H9 (cell line): Measurements from ENCODE around the gene SELENOH. TPM values are rescaled to one million over a fixed set of nuclear protein-coding genes. Genes with fewer than 3 reads are reported as not detected.

Experiments
- DNase-seq: peaks from one replicate; pipeline ENCODE4 v3.0.0-alpha.2; 2017
- H2AFZ ChIP-seq: one replicate; pipeline ENCODE4 v1.6.1; 2013; ENCODE audit warnings: mild to moderate bottlenecking, low read length, control low read depth, moderate library complexity
- H2AK5ac ChIP-seq: 2 replicates; pipeline ENCODE4 v1.6.1; 2013; ENCODE audit warnings: low read length, control low read depth, mixed read lengths; ENCODE audit not compliant: insufficient read length
- H2BK120ac ChIP-seq: one replicate; pipeline ENCODE4 v1.6.1; 2013; ENCODE audit warnings: low read depth, mild to moderate bottlenecking, low read length, control low read depth, inconsistent platforms; ENCODE audit not compliant: poor library complexity, severe bottlenecking
- H2BK12ac ChIP-seq: 2 replicates; pipeline ENCODE4 v1.6.1; 2013; ENCODE audit warnings: low read length, control low read depth, mixed read lengths, low read depth; ENCODE audit not compliant: insufficient read length
- H2BK15ac ChIP-seq: 2 replicates; pipeline ENCODE4 v1.6.1; 2013; ENCODE audit warnings: low read depth, low read length, control low read depth
- H2BK20ac ChIP-seq: one replicate; pipeline ENCODE4 v1.6.1; 2013; ENCODE audit warnings: low read depth, mild to moderate bottlenecking, low read length, control low read depth, inconsistent platforms; ENCODE audit not compliant: poor library complexity, severe bottlenecking
- H2BK5ac ChIP-seq: 2 replicates; pipeline ENCODE4 v1.6.1; 2013; ENCODE audit warnings: low read length, control low read depth, mixed read lengths; ENCODE audit not compliant: insufficient read length
- H3K14ac ChIP-seq: 2 replicates; pipeline ENCODE4 v1.6.1; 2013; ENCODE audit warnings: low read length, control low read depth; ENCODE audit not compliant: insufficient read depth
- H3K18ac ChIP-seq: 2 replicates; pipeline ENCODE4 v1.6.1; 2013; ENCODE audit warnings: low read depth, mild to moderate bottlenecking, mixed read lengths, low read length, control low read depth; ENCODE audit not compliant: insufficient read length
- H3K23ac ChIP-seq: 2 replicates; pipeline ENCODE4 v1.6.1; 2013; ENCODE audit warnings: low read length, control low read depth, mixed read lengths, low read depth; ENCODE audit not compliant: insufficient read length
- H3K23me2 ChIP-seq: 2 replicates; pipeline ENCODE4 v1.6.1; 2013; ENCODE audit warnings: low read depth, mild to moderate bottlenecking, mixed read lengths, low read length, control low read depth; ENCODE audit not compliant: insufficient read length, poor library complexity, severe bottlenecking
- H3K27ac ChIP-seq: 2 replicates; pipeline ENCODE4 v1.5.1; 2013; ENCODE audit warnings: low read length, control low read depth, mixed read lengths, low read depth; ENCODE audit not compliant: insufficient read length
- H3K27me3 ChIP-seq: 2 replicates; pipeline ENCODE4 v1.6.1; 2013; ENCODE audit warnings: low read length, control low read depth, inconsistent platforms; ENCODE audit not compliant: insufficient read depth
- H3K4ac ChIP-seq: 2 replicates; pipeline ENCODE4 v1.6.1; 2013; ENCODE audit warnings: low read depth, mild to moderate bottlenecking, control low read depth, inconsistent platforms, low read length, moderate library complexity
- H3K4me1 ChIP-seq: 2 replicates; pipeline ENCODE4 v1.6.1; 2013; ENCODE audit warnings: low read length, control low read depth, inconsistent platforms; ENCODE audit not compliant: insufficient read depth
- H3K4me2 ChIP-seq: 2 replicates; pipeline ENCODE4 v1.6.1; 2013; ENCODE audit warnings: low read length, control low read depth, mixed read lengths; ENCODE audit not compliant: insufficient read length, insufficient read depth
- H3K56ac ChIP-seq: 2 replicates; pipeline ENCODE4 v1.6.1; 2013; ENCODE audit warnings: low read depth, mild to moderate bottlenecking, mixed read lengths, low read length, control low read depth; ENCODE audit not compliant: insufficient read length
- H3K79me1 ChIP-seq: 2 replicates; pipeline ENCODE4 v1.6.1; 2013; ENCODE audit warnings: low read depth, mild to moderate bottlenecking, moderate library complexity, low read length, control low read depth, inconsistent platforms; ENCODE audit not compliant: insufficient read depth, poor library complexity, severe bottlenecking
- H3K79me2 ChIP-seq: 2 replicates; pipeline ENCODE4 v1.6.1; 2013; ENCODE audit warnings: low read length, control low read depth, inconsistent platforms; ENCODE audit not compliant: insufficient read depth
- H3K9ac ChIP-seq: 2 replicates; pipeline ENCODE4 v1.6.1; 2013; ENCODE audit warnings: low read length, control low read depth, mixed read lengths; ENCODE audit not compliant: insufficient read length; ENCODE audit errors: extremely low read depth
- H3K9me3 ChIP-seq: one replicate; pipeline ENCODE4 v1.6.1; 2013; ENCODE audit warnings: low read depth, low read length, inconsistent platforms; ENCODE audit not compliant: control insufficient read depth
- H3T11ph ChIP-seq: one replicate; pipeline ENCODE4 v1.6.1; 2013; ENCODE audit warnings: mild to moderate bottlenecking, low read length, control low read depth, inconsistent platforms
- H4K20me1 ChIP-seq: one replicate; pipeline ENCODE4 v1.6.1; 2013; ENCODE audit not compliant: control insufficient read depth, insufficient read length, insufficient read depth
- H4K5ac ChIP-seq: 2 replicates; pipeline ENCODE4 v1.6.1; 2013; ENCODE audit warnings: low read depth, mild to moderate bottlenecking, mixed read lengths, low read length, control low read depth; ENCODE audit not compliant: insufficient read length
- H4K8ac ChIP-seq: replicated peaks from 2 replicates; pipeline ENCODE4 v1.6.1; 2013; ENCODE audit warnings: low read length, control low read depth, mixed read lengths, low read depth; ENCODE audit not compliant: insufficient read length
- H4K91ac ChIP-seq: 2 replicates; pipeline ENCODE4 v1.6.1; 2013; ENCODE audit warnings: low read depth, mild to moderate bottlenecking, moderate library complexity, mixed read lengths, low read length, control low read depth; ENCODE audit not compliant: insufficient read length
- H3K27ac Mint-ChIP-seq, 3 experiments: 2 replicates in 2 of 3; 3 replicates in 1 of 3; pipeline ENCODE4 v1.8.0; 2020 to 2021; ENCODE audit warnings: mixed read lengths in 3 of 3, mild to moderate bottlenecking in 1 of 3, moderate library complexity in 1 of 3
- H3K27me3 Mint-ChIP-seq: 2 replicates; pipeline ENCODE4 v1.8.0; 2021; ENCODE audit warnings: low read depth, mild to moderate bottlenecking, moderate library complexity, mixed read lengths
- H3K36me3 Mint-ChIP-seq, 3 experiments: 2 replicates in 2 of 3; 3 replicates in 1 of 3; pipeline ENCODE4 v1.8.0; 2020 to 2021; ENCODE audit warnings: low read depth in 3 of 3, mixed read lengths in 3 of 3; ENCODE audit not compliant: insufficient read depth in 1 of 3
- H3K4me1 Mint-ChIP-seq, 2 experiments: 2 replicates each; pipeline ENCODE4 v1.8.0; 2020; ENCODE audit warnings: mixed read lengths in 2 of 2
- H3K4me3 Mint-ChIP-seq, 2 experiments: 2 replicates in 1 of 2; 3 replicates in 1 of 2; pipeline ENCODE4 v1.8.0; 2020 to 2021; ENCODE audit warnings: mild to moderate bottlenecking in 2 of 2, mixed read lengths in 2 of 2, moderate library complexity in 1 of 2
- H3K9me3 Mint-ChIP-seq, 2 experiments: 2 replicates in 1 of 2; 3 replicates in 1 of 2; pipeline ENCODE4 v1.8.0; 2020; ENCODE audit warnings: mild to moderate bottlenecking in 2 of 2, mixed read lengths in 2 of 2, moderate library complexity in 1 of 2
- CTCF ChIP-seq: fragments of 200-600 bp; sonication (generic); conservative IDR thresholded peaks from 3 replicates; pipeline ENCODE4 v1.8.0; 2021; ENCODE audit warnings: antibody characterized with exemption, mild to moderate bottlenecking
- total RNA-seq: library from RNA; stranded (reverse); gene quantifications from 2 replicates; pipeline ENCODE4 v1.2.1, GENCODE V29; 2021

Gene SELENOH
- total RNA-seq, 1 experiment from 2014 or later, result 251 TPM

GRCh38 chr11:57788703-57789088, 47.4 kb downstream of the SELENOH start:
- no peak overlapping the region for H4K8ac ChIP-seq
- no peak overlapping the region for H4K5ac ChIP-seq
- H3T11ph ChIP-seq, result no peak overlapping the region
- H3K9ac ChIP-seq, result no peak overlapping the region
- H3K36me3 Mint-ChIP-seq, result peaks cover 9 to 35% (median 31%) of the 10 kb centered on the region in 3 experiments
- peaks cover 37 to 42% of the 10 kb centered on the region in 2 experiments for H3K4me1 Mint-ChIP-seq
- H3K4me1 ChIP-seq, result peaks cover 9% of the 10 kb centered on the region; the same call in 1 of the 2 replicates
- H3K4me2 ChIP-seq, result peak overlapping the region; percentile 28
- H4K20me1 ChIP-seq, result no peaks in the 10 kb centered on the region
- DNase-seq, result no peak
- no peak overlapping the region for H4K91ac ChIP-seq
- H2BK120ac ChIP-seq, result no peak overlapping the region
- H3K23ac ChIP-seq, result no peak overlapping the region
- no peak overlapping the region for H2BK20ac ChIP-seq
- no peak overlapping the region for H3K18ac ChIP-seq
- H3K9me3 Mint-ChIP-seq, result no peaks in the 10 kb centered on the region
- H3K9me3 ChIP-seq, result no peaks in the 10 kb centered on the region
- H2AFZ ChIP-seq, result no peak overlapping the region
- H3K79me1 ChIP-seq, result peaks cover 17% of the 10 kb centered on the region
- no peak for TF ChIP-seq CTCF
- H2BK15ac ChIP-seq, result no peak overlapping the region
- no peak overlapping the region for H3K56ac ChIP-seq
- peaks cover 35% of the 10 kb centered on the region; the same call in 1 of the 2 replicates for H3K79me2 ChIP-seq
- no peak overlapping the region for H2AK5ac ChIP-seq
- H3K27me3 Mint-ChIP-seq, result no peaks in the 10 kb centered on the region
- no peak overlapping the region for H2BK5ac ChIP-seq
- no peaks in the 10 kb centered on the region for H3K27me3 ChIP-seq
- H3K14ac ChIP-seq, result no peak overlapping the region
- peak overlapping the region in 2 of 3 experiments; percentile 5 to 13; a peak in 2 of 7 replicates for H3K27ac Mint-ChIP-seq
- no peak overlapping the region for H2BK12ac ChIP-seq
- no peaks in the 10 kb centered on the region for H3K23me2 ChIP-seq
- H3K4ac ChIP-seq, result no peak overlapping the region
- H3K4me3 Mint-ChIP-seq, result no peak overlapping the region
- H3K27ac ChIP-seq, result no peak overlapping the region
